ENCODE measurements around the gene GNAQ.

Gene GNAQ

DNA sequence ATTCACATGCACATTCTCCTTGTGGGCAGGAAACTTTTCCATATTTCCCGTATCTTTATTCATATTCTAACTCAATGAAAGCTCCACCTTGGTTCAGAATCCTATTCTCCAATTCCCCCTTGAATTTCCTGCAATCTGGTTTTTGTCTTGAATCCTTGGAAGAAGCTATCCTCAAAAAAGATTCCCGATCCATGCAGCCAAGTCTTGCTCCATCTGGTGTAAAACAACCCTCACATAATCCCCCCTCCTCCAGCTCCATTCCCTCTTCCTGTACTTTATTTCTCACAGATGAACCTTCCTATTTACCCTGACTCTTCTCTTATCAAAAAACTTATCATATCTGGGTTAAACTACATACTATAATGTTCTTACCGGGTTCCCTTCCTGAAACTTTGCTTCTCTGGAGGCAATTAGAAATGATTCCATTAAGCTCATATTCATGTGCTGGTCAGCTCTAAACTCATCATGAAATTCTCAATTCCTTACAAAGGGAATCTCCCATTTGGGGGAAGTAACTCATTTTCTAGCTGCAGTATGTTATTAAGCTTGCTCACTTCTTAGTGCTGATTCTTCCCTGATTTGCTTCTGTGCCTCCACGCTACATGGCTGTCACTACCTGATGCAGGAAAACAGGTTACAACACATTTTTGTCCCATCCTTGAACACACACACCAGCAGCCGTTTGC lies 81.7 kb downstream of the GNAQ start:
- DNase-seq (ENCODE audit: low read depth) = no peak
- H3K4me3 ChIP-seq (ENCODE audit: low read depth, low read length) = no peak overlapping the region
- TF ChIP-seq CTCF (IDR thresholded peaks at IDR 0.05; ENCODE audit: insufficient read depth, low read depth, low read length, missing control alignments) = no peak

DNA sequence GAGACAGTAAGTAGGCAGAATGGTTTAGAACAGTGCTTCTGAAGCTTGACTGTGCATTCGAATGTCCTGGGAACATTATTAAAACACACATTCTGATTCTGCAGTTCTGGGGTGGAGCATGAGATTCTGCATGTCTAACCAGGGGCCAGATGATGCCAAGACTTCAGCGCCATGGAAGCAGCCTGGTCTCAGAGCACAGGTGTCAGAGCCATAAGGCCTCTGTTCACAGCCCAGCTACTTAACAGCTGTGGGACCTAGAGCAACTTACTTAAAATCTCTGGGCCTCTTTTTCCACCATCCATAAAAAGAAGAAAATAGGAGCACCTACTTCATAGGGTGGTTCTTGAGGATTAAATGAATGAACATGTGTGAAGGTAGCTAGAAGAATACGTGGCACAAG lies 84.0 kb downstream of the GNAQ start:
- DNase-seq (ENCODE audit: low read depth) = no peak
- no peak overlapping the region for H3K4me3 ChIP-seq (ENCODE audit: low read depth, low read length)
- no peak for TF ChIP-seq CTCF (IDR thresholded peaks at IDR 0.05; ENCODE audit: insufficient read depth, low read depth, low read length, missing control alignments)

DNA sequence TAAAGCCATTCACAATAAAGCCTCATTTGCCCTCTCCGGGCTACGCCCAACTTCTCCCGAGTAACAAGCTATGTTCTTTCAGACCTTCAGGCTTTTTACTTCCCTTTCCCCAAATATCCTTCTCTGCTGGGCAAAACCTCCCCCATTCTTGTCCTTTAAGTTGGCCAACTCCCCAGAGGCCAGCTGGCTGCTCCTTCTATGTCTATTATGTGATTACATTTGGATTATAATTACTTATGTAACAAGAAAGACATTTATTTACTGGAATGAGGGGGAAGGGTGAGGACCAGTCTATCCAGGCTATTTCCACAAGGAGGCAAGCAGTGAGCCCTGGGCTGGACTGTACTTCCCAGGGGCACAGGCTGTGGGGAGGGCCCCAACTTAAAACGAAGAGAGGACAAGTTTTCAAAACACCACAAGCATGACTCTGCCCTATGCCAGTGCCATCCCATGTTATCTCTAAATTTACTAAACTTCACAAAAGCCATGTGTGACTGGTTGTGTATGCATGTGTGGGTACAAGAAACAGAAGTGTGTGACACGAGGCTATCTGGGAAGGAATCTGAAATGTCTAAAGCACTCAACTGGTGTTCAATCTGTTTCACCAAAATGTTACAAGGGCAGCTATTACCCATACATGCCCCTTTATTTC lies 84.5 kb downstream of the GNAQ start:
- no peak overlapping the region for H3K4me3 ChIP-seq (ENCODE audit: low read depth, low read length)
- TF ChIP-seq CTCF (IDR thresholded peaks at IDR 0.05; ENCODE audit: insufficient read depth, low read depth, low read length, missing control alignments) = no peak
- no peak for DNase-seq (ENCODE audit: low read depth)

- H3K4me3 ChIP-seq (ENCODE audit: low read depth, low read length) = no peak overlapping the region
- DNase-seq (ENCODE audit: low read depth) = no peak
- TF ChIP-seq CTCF (IDR thresholded peaks at IDR 0.05; ENCODE audit: insufficient read depth, low read depth, low read length, missing control alignments) = no peak
Observed at GRCh38 chr9:77946296-77946695, 85.3 kb downstream of the GNAQ start.

DNA sequence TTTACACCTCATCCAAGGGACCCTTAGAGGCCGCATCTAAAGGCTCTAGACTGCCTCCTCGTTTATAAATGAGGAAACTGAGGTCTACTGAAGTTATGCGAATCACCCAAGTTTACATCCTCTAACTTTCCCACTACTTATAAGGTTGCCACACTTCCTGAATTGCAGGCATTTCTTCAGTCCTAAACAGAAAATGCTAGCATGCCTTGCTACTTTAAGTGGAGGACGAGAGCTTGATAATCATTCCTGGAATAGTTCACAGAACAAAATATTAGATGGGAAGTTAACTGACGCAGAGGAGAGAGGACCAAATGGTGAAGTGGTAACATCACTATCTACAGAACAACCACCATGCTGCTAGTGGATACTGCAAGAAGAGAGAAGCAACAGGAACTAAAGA lies 85.8 kb downstream of the GNAQ start:
- no peak overlapping the region for H3K4me3 ChIP-seq (ENCODE audit: low read depth, low read length)
- no peak for DNase-seq (ENCODE audit: low read depth)
- no peak for TF ChIP-seq CTCF (IDR thresholded peaks at IDR 0.05; ENCODE audit: insufficient read depth, low read depth, low read length, missing control alignments)

DNA sequence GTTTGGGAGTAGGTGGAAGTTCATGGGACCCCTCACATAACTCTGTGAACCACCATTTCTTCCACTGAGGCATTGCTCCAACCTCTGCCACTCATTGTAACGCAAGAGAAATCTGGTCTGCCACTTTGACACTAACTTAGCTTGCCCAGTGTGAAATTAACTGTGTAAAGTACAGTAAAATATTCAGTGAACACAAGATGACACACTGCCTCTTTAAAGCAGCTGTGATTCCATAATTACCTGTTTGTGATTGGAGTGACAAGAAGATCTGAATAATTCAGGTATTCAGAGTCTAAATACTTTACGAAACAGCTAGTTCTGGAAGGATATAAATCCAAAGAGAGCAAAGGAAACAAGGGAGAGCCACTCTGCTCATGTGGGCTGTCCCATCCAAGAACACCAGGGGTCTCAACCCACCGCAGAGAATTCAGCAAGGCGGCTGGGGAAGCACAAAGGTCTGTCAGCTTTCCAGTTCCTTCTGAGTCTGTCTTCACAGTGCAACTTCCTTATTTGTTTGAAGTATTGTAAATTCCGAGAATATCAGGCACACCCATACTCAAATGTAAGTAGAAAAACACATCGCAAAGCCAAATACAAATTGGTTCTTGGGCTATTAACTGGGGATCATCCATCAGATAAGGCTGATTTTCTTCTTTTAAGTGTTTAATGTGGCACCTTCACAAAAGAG lies 86.9 kb downstream of the GNAQ start:
- DNase-seq (ENCODE audit: low read depth) = no peak
- no peak overlapping the region for H3K4me3 ChIP-seq (ENCODE audit: low read depth, low read length)
- TF ChIP-seq CTCF (IDR thresholded peaks at IDR 0.05; ENCODE audit: insufficient read depth, low read depth, low read length, missing control alignments) = no peak
